MM.1S (cell line): ENCODE data around the gene ITPR1.

Experiments used
- DNase-seq: peaks from one replicate; pipeline ENCODE4 v3.0.0-alpha.2; 2015
- H2AFZ ChIP-seq: fragments of 300-600 bp; sonication (generic); 2 replicates; pipeline ENCODE4 v1.6.0; 2016; ENCODE audit warnings: antibody characterized with exemption, low read length
- H3F3A ChIP-seq: fragments of 300-600 bp; sonication (generic); 2 replicates; pipeline ENCODE4 v1.6.1; 2016; ENCODE audit warnings: mild to moderate bottlenecking, antibody characterized with exemption, low read length, moderate library complexity, mixed read lengths; ENCODE audit not compliant: insufficient read depth
- H3K27ac ChIP-seq: fragments of 300-600 bp; sonication (generic); 2 replicates; pipeline ENCODE4 v1.5.1; 2016; ENCODE audit warnings: mild to moderate bottlenecking, low read length
- H3K27me3 ChIP-seq: fragments of 300-600 bp; sonication (generic); replicated peaks from 2 replicates; pipeline ENCODE4 v1.6.0; 2016; ENCODE audit warnings: low read length; ENCODE audit not compliant: insufficient read depth
- H3K36me3 ChIP-seq: fragments of 300-600 bp; sonication (generic); replicated peaks from 2 replicates; pipeline ENCODE4 v1.6.1; 2016; ENCODE audit warnings: mild to moderate bottlenecking, low read length, mixed read lengths; ENCODE audit not compliant: insufficient read depth
- H3K4me1 ChIP-seq: fragments of 300-600 bp; sonication (generic); 2 replicates; pipeline ENCODE4 v1.6.1; 2016; ENCODE audit warnings: low read length, mixed read lengths
- H3K4me2 ChIP-seq: fragments of 300-600 bp; sonication (generic); 2 replicates; pipeline ENCODE4 v1.6.0; 2016; ENCODE audit warnings: low read depth, low read length
- H3K4me3 ChIP-seq: fragments of 300-600 bp; sonication (generic); 2 replicates; pipeline ENCODE4 v1.5.1; 2016; ENCODE audit warnings: low read length, mixed read lengths
- H3K79me2 ChIP-seq: fragments of 300-600 bp; sonication (generic); 2 replicates; pipeline ENCODE4 v1.6.1; 2016; ENCODE audit warnings: mixed run types, low read length, mixed read lengths
- H3K9ac ChIP-seq: fragments of 300-600 bp; sonication (generic); 2 replicates; pipeline ENCODE4 v1.6.1; 2016; ENCODE audit warnings: low read length, mixed read lengths
- H3K9me2 ChIP-seq: fragments of 300-600 bp; sonication (generic); replicated peaks from 2 replicates; pipeline ENCODE4 v1.6.1; 2016; ENCODE audit warnings: mild to moderate bottlenecking, low read length, mixed read lengths; ENCODE audit not compliant: insufficient read depth
- H3K9me3 ChIP-seq: fragments of 300-600 bp; sonication (generic); replicated peaks from 2 replicates; pipeline ENCODE4 v1.6.1; 2016; ENCODE audit warnings: mild to moderate bottlenecking, low read length, mixed read lengths; ENCODE audit not compliant: insufficient read depth
- H4K20me1 ChIP-seq: fragments of 300-600 bp; sonication (generic); 2 replicates; pipeline ENCODE4 v1.6.1; 2016; ENCODE audit warnings: mild to moderate bottlenecking, low read length, moderate library complexity, mixed read lengths; ENCODE audit not compliant: insufficient read depth
- EZH2 ChIP-seq: fragments of 300-600 bp; sonication (generic); optimal IDR thresholded peaks from 2 replicates; pipeline ENCODE3; 2017; ENCODE audit warnings: low read depth, mild to moderate bottlenecking, antibody characterized with exemption, low read length, mixed read lengths
- EZH2phosphoT487 ChIP-seq: fragments of 300-600 bp; sonication (generic); IDR thresholded peaks from 2 replicates; pipeline ENCODE4 v1.6.1; 2018; ENCODE audit warnings: antibody characterized with exemption, low read length
- TF ChIP-seq, protein P1 (sequence below): fragments of 300-600 bp; sonication (generic); IDR thresholded peaks from 2 replicates; pipeline ENCODE4 v1.5.1; 2016; ENCODE audit warnings: antibody characterized with exemption, low read length, mixed read lengths

ITPR1 gene

DNA sequence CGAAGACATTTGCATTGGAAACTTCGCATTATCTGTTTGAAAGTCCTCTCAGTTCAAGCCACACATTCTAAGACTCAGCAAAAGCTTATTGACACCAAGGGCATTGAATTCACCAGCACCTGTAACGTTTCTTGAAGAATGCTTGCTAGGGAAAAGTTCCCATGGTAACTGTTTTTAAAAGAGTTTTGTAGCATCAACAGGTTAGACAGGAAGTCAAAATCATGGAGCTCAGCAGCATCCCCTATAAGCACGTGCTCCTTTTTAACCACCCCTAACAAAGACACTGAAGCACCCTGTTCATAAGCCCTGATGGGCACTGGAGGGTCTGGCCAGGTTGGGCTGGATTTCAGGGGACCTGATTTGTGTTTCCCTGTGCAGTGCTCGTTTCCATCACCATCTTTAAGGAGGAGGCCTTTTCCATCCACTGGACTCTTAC lies 256.4 kb downstream of the ITPR1 start:
- Histone ChIP-seq H3K27ac (no peak overlapping the region), H3K9me2 (no peaks in the 10 kb centered on the region), H4K20me1 (no peaks in the 10 kb centered on the region), H3K9me3 (no peaks in the 10 kb centered on the region), H3K36me3 (no peaks in the 10 kb centered on the region), H2AFZ (no peak overlapping the region), H3K4me3 (no peak overlapping the region), H3K9ac (no peak overlapping the region), H3K27me3 (no peaks in the 10 kb centered on the region), H3F3A (no peaks in the 10 kb centered on the region), H3K4me1 (no peaks in the 10 kb centered on the region), H3K79me2 (no peaks in the 10 kb centered on the region), H3K4me2 (no peak overlapping the region)
- no peak for DNase-seq
- TF ChIP-seq EZH2phosphoT487 = no peak
- TF ChIP-seq, protein P1, sequence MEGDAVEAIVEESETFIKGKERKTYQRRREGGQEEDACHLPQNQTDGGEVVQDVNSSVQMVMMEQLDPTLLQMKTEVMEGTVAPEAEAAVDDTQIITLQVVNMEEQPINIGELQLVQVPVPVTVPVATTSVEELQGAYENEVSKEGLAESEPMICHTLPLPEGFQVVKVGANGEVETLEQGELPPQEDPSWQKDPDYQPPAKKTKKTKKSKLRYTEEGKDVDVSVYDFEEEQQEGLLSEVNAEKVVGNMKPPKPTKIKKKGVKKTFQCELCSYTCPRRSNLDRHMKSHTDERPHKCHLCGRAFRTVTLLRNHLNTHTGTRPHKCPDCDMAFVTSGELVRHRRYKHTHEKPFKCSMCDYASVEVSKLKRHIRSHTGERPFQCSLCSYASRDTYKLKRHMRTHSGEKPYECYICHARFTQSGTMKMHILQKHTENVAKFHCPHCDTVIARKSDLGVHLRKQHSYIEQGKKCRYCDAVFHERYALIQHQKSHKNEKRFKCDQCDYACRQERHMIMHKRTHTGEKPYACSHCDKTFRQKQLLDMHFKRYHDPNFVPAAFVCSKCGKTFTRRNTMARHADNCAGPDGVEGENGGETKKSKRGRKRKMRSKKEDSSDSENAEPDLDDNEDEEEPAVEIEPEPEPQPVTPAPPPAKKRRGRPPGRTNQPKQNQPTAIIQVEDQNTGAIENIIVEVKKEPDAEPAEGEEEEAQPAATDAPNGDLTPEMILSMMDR = no peak
- TF ChIP-seq EZH2 = no peak

DNA sequence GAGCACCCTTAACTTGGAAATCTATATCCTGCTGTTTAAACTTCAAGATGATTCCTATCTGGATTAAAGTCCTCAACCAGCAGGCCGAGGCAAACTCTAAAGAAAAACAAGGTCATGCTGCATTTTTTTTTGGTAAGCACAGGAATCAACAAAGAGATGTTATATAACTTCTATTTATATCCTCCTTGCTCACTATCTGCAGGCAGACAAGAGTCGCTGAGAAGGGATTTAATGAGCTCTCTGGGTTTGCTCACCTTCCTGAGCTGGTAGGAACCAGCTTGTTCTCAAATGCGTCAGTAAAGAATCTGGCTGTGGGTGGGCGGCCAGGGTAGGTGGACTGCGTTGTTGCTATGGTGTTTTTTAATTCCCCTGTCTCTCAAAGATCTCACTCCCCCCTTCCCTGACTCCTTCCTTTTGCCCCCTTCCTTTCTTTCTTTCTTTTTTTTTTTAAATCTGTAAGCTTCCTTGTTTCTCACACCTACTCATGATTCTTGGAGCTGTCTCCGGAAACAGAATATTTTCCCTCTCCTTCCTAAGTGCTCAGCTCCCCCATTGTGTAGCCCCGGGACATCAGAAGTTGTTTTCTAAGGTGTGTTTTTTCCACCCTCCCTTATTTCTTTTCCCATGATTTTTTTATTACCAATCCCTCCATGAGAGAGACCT lies 257.3 kb downstream of the ITPR1 start:
- H3K9me2 ChIP-seq = no peaks in the 10 kb centered on the region
- no peaks in the 10 kb centered on the region for H3K27me3 ChIP-seq
- H3K4me2 ChIP-seq = no peak overlapping the region
- DNase-seq = no peak
- H3K36me3 ChIP-seq = no peaks in the 10 kb centered on the region
- no peaks in the 10 kb centered on the region for H3K79me2 ChIP-seq
- H3K4me1 ChIP-seq = no peaks in the 10 kb centered on the region
- no peak overlapping the region for H3K27ac ChIP-seq
- H2AFZ ChIP-seq = no peak overlapping the region
- H3K9ac ChIP-seq = no peak overlapping the region
- H3F3A ChIP-seq = no peaks in the 10 kb centered on the region
- H3K9me3 ChIP-seq = no peaks in the 10 kb centered on the region
- H4K20me1 ChIP-seq = no peaks in the 10 kb centered on the region
- no peak overlapping the region for H3K4me3 ChIP-seq
- TF ChIP-seq EZH2phosphoT487 (no peak), EZH2 (no peak)
- TF ChIP-seq, protein P1 = no peak

DNA sequence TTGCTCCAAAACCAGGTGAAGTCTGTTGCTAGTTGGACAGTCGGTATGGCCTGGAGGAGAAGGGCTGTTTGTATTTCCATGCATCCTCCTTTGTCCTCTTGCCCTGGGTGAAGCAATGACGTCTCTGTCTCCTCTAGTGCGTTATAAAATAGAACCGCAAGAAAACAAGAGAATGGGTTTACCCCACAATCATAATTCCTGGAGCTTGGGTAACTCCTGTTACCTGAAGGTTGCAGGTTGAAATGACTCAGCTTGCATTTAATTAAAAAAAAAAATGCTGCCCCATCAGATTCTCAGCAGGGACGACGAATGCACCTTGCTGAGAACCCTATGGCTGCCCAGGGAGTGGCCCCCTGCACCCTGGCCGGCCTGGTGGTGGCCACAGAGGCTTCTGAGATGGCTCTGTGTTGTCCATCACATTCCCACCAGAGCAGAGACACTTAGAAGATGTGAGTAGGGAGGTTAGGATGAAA lies 257.9 kb downstream of the ITPR1 start:
- no peaks in the 10 kb centered on the region for H3F3A ChIP-seq
- no peak overlapping the region for H3K4me2 ChIP-seq
- no peaks in the 10 kb centered on the region for H3K9me2 ChIP-seq
- H3K27ac ChIP-seq = no peak overlapping the region
- H3K9me3 ChIP-seq = no peaks in the 10 kb centered on the region
- no peaks in the 10 kb centered on the region for H4K20me1 ChIP-seq
- no peaks in the 10 kb centered on the region for H3K4me1 ChIP-seq
- DNase-seq = no peak
- no peaks in the 10 kb centered on the region for H3K27me3 ChIP-seq
- H3K36me3 ChIP-seq = no peaks in the 10 kb centered on the region
- no peak overlapping the region for H3K4me3 ChIP-seq
- H3K79me2 ChIP-seq = no peaks in the 10 kb centered on the region
- TF ChIP-seq EZH2 (no peak), EZH2phosphoT487 (no peak)
- TF ChIP-seq, protein P1 = no peak
- H2AFZ ChIP-seq = no peak overlapping the region
- no peak overlapping the region for H3K9ac ChIP-seq
